ENCODE results near the gene ABHD12B.
"Not testable (repeated sequence)": the region's sequence is repeated elsewhere in the genome, so short reads cannot be mapped to it uniquely, and the experiment has no call there.

Gene ABHD12B

DNA sequence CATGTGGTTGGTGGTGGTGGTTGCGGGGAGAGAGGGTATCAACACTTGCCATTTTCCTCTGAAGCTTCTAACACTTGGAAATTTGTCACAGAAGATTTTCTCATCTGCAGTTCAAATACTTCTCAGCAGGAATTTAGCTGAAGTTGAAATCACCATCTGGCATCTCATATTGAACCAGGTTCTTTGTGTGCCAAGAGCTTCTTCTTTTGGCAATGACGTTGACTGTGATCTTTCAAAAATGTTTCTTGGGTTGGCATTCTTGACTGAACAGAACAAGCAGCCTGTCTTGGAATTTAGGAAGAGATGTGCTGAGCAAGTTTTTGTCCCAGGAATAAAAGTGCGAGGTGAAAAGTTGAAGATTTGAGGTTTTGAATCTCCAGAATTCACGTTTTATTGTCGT lies 32.2 kb upstream of the ABHD12B start:
- DNase-seq: no peak

DNA sequence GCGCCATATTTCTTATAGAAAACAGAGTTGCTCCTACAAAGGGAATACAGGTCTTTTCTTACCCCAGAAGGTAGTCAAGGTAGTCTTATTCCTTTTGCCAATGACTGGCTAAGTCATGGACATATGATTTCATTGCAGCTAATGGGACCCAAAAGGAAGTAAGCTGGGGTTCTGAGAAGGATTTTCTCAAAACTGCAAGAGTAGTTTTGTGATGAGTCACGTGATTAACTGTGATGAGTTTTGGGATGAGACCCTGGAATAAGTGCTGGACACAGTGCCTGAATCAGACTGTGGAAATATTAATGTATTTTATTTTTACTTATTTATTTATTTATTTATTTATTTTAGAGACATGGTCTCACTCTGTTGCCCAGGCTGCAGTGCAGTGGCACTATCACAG lies 27.5 kb upstream of the ABHD12B start:
- no peak for DNase-seq

DNA sequence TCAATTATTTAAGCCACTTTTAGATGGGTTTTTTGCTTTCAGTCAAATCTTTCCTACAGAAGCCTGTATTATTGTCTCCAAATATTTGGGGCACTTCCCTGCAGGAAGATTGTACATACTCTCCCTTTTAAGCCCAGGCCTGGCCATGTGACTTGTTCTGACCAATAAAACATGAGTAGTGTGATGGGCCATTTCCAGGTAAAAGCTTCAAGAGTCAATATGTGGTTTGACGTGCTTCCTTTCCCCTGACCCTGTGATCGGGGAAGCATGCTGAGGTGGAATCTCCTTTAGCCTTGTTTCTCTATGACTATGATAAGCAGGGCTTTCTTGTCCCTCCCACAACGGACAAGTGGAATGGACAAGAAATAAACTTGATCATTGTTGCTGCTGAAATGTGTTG lies 26.7 kb upstream of the ABHD12B start:
- no peak for DNase-seq

DNA sequence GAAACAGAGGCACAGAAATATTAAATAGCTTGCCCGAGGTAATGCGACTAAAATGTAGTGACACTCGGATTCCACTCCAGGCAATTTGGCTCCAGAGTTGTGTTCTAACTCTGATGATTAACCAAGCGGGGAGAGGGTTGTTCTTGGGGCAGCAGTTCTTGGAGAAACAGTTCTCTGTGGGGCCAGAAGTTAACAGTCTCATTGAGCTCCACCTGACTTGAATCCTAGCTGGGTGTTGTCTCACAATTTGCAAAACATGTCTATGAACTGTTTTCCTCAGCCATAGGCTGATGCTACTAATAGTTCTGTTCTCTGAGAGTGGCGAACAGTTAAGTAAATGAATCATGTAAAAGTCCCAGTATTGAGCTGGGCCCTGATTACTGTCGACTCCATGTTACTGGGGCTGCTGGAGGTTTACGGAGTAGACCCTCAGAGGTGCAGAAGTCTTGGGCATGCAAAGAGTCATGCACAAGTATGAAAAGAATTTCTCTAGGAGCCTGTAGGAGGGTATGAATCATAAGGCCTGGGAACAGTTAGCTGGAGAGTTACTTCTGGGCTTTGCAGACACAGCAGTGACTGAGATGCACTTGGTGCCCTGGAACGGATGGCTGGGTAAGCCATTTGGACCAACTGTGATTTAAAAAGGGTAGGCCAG lies 25.5 kb upstream of the ABHD12B start:
- no peak for DNase-seq

DNA sequence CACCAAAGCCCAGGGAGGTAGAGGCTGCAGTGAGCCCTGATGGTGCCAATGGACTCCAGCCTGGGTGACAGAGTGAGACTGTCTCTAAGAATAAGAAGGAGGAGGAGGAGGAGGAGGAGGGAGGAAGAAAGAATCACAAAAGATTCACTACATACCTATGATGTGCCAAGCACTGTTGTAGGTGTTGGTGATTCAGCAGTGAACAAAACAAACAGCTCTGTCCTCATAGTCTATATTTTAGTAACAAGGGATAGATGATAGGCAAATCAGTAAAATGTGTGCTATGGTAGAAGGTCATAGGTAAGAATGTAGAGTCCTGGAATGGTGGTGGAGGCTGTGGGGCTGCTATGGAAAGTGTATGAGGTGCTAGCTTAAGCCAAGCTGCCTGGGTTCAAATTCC lies 18.0 kb upstream of the ABHD12B start:
- no peak for DNase-seq

DNA sequence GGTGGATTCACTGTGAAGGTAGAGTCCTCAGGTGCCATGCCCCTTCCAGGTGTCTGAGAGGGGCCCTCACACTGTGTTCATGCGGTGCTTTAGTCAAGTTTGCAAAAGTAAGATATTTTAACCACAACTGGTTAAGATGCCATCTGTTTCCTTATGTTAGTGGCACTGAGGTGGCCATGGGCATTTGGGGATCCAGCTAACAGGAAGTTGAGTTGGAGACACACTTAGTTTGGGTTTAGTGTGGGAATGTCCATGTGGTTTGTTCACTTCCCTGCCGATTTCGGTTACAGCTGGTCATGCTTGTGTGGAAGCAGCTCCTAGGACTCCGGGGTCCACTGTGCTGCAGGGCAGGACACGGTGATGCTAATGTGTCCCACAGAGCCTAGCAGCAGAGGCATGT lies 17.3 kb upstream of the ABHD12B start:
- no peak for DNase-seq

DNA sequence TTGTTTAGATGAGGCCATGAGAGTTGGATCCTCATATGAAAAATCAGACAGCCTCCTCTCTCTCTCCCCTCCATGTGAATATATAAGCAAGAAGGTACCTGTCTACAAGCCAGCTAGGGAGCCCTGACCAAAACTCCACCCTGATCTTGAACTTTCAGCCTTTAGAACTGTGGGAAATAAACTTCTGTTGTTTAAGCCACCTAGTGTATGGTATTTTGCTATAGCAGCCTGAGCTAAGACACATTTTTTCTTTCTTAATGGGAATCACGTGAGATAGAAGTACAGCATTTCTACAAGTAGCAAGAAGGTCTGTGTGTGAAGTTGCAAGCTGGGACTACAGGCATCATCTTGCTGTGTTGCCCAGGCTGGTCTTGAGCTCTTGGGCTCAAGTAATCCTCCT lies 16.3 kb upstream of the ABHD12B start:
- DNase-seq: no peak

DNA sequence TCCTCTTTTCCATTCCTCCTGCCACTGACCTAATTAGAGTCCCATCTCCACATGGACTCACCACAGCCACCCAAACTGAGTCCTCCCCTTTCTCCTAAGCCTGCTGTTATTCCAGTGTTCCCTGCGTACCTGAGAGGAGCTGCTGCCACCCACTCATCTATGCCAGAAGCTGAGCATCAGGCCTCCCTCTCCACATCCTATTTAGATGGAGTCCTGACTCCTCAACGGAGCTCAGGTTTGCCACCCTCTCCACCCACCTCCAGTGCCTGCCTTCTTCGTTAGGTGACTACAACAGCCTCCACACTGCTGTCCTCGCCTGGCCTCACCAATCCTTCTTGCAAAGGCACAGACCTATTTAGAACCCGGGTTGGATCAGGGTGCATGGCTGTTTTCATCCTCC lies 15.2 kb upstream of the ABHD12B start:
- DNase-seq: no peak

DNA sequence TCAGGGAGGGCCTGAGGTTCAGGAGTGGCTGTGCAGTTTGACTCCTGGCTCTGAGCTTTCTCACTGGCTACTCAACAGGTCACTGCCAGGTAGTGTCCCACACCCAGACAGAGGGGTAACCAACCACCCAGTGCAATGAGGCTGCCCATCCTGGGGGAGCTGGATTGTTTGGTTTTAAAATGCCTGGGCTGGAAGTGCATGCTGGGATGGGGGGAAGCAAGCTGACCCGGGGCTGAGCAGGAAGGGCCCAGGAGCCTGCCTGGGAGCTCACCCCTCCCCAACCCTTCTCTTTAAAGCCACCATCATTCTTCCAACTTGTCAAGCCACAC lies 12.6 kb upstream of the ABHD12B start:
- no peak for DNase-seq

DNA sequence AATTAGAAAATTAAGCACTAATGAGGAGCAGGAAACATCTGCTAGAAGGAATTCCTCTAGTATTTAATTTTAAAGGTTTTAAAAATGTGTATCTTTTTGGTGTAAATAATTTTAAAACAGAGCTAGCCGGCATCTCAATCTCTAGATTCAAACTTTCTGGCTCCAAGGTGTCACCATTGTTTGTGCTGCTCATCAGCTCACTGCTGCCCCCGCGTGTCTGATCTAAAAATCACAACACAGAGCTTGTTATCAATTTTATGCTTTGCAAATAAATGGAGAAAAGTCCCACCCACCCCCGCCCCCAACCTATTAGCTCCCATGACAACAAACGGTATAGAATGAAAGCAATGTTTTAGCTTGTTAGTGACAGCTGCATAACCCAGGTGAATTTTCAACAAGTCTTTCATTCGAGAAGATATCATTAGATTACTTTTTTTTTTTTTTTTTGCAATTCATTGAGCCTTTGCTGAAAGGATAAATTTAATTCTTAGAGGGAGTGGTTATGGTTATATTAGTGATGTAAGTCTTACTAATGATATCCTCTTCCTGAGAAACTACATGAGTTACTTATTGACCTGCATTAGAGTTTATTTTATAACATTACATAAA lies 11.3 kb upstream of the ABHD12B start:
- DNase-seq: peak; percentile 50

DNA sequence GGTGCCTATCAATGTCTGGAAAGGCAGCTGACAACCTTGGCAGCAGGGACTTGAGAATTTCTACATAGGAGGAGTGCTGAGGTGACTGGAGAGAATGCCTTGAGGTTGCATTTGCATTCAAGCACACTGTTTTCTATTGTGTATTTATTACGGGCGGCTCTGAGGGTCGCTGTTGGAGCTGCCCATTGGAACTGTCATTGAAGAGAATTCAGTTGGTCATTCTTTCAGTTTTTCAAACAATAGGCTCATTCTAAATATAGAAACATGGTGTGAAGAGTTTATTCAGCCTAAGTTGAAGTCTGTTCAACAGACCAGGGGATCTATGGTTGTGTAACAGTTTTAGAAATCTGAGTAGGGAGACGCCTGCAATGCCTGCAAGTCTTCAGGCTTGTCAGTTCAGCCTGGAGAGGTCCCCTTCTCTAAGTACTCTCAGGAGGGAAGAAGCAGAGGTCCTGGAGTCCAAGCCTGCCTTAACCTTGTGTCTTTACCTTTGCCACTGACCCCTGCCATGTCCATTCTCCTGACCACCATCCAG lies 9.8 kb upstream of the ABHD12B start:
- DNase-seq: no peak

DNA sequence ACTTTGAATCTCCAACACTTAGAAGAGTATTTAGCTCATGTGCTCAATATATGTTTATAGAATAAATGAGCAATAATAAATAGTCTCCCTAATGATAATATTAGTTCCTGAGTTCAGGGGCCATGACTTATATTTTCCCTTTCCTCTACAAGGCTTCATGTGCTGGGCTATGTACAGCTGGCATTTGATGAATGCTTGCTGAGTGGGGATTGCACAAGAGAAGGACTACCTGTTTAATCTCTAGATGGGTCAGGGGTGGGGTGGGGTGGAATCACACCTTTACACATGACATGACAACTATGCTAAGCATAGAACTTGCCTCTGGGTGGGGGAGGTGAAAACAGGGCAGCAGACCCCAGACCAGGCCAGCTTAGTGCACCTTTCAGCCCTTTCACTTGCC lies 7.6 kb upstream of the ABHD12B start:
- DNase-seq: no peak

DNA sequence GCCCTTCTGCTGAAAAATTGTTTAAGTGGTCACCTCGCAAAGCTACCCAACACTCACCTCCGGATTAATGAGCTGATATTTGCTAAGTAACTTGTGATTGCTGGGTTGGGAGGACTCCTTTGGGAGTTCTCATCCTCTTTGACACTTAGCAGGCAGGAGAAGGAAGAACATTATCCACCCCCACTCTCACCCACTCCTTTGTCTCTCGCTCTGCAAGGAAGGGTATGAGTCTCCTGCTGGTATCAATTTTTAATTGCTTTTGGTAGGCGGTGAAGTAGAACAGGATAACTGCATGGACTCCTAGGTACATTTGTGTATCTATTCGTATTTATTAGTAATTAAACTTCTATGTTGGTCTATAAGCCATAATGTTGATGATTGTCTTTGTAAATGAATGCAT lies 6.9 kb upstream of the ABHD12B start:
- no peak for DNase-seq

DNA sequence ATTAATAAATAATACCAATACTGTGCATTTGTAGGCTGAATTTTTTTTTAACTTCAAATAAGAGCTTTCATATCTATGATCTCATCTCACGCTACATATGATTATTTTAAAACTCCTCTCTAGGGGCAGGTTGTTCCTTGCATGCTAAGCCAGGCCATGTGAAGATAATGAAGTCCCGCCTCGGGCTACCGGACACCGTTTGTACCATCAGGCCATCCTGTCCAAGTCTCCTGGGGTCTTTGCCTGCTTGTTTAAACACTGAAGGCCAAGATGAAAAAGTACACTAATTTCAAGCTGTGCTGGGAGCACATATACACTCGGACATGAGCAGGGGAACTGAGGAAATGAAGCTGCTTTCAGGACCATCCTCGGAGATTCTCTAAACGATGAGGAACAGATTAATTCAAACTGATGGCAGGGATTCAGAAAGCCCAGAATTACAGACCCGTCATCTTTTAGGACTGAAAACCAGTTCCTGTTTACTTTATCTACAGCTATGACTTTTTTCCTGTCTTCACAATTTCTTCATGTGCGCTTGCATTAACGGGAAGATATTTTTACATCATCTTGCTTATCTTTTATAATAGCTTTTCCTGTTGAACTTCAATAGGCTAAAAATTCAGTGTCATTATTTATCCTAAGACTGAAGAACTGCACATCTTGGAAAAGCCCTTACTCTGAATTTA lies 6.3 kb upstream of the ABHD12B start:
- DNase-seq: no peak

DNA sequence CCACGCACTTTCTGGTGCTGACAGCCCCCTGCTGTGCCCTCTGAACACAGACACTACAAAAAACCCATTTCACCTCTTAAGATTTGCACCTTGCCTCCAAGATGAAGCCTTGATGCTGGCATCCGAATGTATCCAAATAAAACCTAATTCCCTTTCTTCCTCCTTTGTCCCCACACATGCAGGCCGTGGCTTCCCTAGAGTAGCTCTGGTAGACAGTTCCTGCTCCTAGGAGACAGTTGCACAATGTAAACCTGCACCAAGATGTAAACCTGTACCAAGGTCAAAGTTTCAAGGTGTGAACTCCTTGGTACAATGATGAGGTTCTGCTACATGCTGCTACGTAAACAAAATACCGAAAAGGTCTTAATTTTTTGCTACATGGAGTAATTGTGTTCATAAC lies 625 bp upstream of the ABHD12B start:
- DNase-seq: no peak

DNA sequence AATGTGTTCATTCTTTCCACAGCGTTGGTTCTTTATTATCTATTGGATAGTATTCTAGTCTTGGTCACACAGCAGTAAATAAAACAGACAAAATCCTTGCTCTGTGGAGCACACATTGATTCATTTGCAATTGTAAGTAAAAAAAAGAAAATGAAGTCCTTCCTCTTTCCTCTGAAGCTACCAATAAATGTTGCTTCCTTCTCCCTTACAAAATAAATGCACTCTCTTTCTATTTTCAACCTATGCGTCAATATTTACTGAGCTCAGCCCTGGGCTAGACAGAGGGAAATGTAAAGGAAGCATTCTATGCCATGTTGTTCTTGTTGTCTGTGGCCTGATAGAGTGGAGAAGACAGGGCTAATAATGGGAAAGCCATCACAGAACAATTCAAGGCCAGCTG lies 2.9 kb downstream of the ABHD12B start:
- no peak for DNase-seq

DNA sequence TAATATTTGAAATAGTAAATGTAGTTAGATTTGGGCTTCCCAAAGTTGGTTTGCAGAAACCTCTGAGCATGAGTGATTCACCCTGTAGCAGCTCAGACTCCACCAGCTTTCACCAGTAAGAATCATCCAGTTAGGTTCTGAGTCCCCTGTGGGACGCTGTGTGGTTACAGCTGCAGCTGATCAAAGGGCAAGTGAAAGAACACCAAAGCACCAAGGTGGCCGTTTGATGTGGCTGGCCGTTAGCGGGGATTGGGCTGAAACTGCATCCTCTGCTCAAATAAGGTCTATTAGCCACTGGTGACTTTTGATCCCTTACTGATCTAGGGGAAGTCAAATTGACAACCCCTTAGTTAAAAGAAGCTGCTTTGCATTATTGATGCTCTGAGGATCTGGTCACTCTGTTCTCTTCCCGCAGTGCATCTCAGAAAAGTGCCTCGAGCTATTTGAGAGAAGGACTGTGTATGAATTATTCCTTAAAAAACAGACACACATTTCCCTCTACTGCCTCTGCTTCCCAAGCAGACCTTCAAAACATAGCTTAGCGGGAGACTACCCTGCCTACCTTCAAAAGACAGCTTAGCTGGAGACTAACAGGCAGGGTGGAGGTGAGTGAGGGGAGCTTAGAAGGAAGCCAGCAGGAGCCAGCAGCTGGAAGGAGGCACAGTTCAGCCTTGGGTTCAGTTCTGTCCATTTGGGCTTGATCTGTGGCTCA lies 3.7 kb downstream of the ABHD12B start:
- DNase-seq: no peak

DNA sequence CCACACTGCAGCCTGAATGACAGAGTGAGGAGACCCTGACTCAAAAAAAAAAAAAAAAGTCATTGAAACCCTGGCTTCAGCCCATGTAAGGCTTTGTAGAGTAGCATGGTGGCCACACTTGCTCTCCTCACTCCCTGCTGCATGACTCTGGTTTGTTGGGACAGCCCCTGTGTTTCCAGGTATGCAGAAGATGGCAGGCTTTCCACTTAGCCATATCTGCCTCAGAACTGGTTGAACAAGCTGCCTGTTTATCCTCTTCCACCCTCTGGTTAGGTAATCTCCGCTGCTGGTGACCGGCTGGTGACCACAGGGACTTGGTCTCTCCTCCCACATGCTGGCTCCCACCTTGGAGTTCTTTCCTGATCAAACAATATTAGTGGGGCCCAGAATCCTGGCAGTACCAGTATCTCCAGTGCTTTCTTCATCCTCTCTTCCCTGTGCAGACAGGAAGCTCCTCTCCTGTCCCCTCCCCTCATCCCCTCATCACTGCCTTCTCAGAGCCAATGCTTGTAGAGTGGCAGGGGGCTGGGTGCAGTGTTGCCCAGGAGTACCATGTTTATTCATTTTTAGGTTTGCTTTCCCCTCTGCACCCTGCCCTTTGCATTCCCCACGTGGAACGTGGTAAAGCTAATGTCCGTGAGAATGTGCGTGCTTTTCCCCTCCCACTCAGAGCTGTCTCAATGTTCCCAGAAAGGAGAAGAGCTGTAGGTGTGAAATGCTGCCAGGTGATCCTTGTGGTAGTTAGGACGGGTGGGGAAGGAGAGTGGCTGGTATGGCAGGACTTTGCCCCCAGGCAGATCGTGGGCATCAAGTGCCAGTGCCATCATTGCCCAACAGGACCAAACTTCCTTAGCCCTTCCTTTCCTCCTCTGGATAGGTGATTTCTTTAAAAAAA lies 11.3 kb downstream of the ABHD12B start:
- no peak for DNase-seq

DNA sequence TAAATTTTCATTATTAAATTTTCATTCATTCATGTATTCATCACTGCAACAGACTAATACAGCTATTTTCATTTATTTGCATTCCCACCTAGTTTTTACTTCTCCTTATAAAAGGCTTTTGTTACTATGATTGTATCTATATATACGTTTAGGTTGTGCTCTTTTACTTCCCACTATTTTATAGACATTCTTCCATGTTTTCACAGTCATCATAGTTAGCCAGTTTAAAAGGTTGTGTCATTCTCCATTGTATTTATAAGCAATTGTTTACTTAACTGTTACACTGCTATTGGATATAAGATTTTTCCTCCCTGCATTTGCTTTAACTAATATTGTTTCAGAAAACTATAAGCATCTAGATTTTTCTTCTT lies 12.0 kb downstream of the ABHD12B start:
- DNase-seq: no peak

DNA sequence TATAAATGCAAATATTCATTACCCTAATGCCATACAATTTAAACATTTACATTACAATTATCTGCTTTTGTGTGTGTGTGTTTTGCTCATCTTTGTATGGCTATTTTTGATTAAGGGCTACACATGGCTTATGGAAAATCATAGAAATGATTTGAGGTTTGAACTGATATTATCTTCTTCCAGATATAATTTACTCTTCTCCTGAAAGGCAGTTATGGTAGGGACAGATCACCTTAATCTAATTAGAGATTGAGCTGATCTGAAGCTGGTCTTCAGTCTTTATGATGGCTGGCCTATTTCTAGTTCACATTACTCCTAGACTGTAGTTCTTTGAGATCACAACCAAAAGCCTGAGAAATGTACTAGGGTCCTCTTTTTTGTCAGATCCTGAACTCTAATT lies 15.6 kb downstream of the ABHD12B start:
- DNase-seq: no peak

DNA sequence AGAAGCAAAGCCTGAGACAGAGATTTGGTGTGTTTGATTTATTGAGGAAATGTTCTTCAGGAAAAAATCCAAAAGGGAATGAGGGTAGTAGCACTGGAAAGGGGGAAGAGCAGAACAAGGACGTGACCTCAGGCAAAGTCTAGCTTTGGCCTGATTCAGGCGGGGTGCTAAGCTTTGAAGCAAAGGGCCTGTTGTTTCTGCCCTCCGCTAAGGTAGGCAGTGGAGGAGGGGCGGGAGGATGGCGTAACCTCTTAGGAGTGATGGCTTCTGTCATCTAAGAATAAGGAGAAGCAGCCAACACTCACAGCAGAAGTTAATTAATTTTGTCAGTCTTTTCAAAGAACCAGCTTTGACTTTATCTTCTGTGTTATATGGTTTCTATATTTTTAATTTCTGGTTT lies 20.4 kb downstream of the ABHD12B start:
- no peak for DNase-seq

DNA sequence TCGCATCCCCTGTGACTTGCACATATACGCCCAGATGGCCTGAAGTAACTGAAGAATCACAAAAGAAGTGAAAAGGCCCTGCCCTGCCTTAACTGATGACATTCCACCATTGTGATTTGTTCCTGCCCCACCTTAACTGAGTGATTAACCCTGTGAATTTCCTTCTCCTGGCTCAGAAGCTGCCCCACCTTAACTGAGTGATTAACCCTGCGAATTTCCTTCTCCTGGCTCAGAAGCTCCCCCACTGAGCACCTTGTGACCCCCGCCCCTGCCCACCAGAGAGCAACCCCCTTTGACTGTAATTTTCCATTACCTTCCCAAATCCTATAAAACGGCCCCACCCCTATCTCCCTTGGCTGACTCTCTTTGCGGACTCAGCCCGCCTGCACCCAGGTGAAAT lies 24.6 kb downstream of the ABHD12B start:
- not testable (repeated sequence) for DNase-seq

DNA sequence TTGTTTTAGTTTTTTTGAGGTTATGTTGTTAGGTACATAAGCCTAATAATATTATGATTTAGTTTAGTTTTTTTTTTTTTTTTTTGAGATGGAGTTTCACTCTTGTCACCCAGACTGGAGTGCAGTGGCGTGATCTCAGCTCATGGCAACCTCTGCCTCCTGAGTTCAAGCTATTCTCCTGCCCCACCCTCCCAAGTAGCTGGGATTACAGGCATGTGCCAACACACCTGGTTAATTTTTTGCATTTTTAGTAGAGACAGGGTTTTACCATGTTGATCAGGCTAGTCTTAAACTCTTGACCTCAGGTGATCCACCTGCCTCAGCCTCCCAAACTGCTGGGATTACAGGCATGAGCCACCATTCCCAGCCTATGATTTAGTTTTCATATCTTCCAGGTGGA lies 25.2 kb downstream of the ABHD12B start:
- DNase-seq: not testable (repeated sequence)
